Esophagus muscularis mucosa (tissue), 3 donors: Measurements from ENCODE around the gene CCDC12.

Experiments
- CTCF ChIP-seq, 3 experiments: fragments of 200-600 bp in 2 of 3; fragments of 450-650 bp in 1 of 3; sonication (generic) in 2 of 3; IDR thresholded peaks; one replicate each; pipeline ENCODE4 v1.5.1; 2017 to 2019; ENCODE audit warnings: antibody characterized with exemption in 3 of 3, mild to moderate bottlenecking in 2 of 3, moderate library complexity in 1 of 3
- POLR2A ChIP-seq: fragments of 450-650 bp; IDR thresholded peaks from one replicate; pipeline ENCODE4 v1.6.1; 2017; ENCODE audit warnings: antibody characterized with exemption, moderate library complexity, mild to moderate bottlenecking, low read depth
- POLR2AphosphoS5 ChIP-seq, 2 donors: sonication (generic); formaldehyde crosslinking; IDR thresholded peaks; one replicate each; pipeline ENCODE4 v1.6.1; 2017; ENCODE audit warnings: antibody characterized with exemption in 2 of 2

GRCh38 chr3:46939578-46940445 lies 36.7 kb downstream of the CCDC12 start:
- no peak for TF ChIP-seq CTCF (IDR thresholded peaks at IDR 0.05)
- no peak for TF ChIP-seq POLR2AphosphoS5 (IDR thresholded peaks at IDR 0.05)
- TF ChIP-seq POLR2A, result no peak
